Activated T-helper 9 cell treated with anti-CD3 and anti-CD28 coated beads, Interleukin-2, amount 50 U/mL, for 16 hours (primary cell): Measurements from ENCODE around the gene DEFB123.
"Not testable (repeated sequence)": the region's sequence is repeated elsewhere in the genome, so short reads cannot be mapped to it uniquely, and the experiment has no call there.

Source experiments
- DNase-seq: peaks from one replicate; pipeline ENCODE4 v3.0.0-alpha.2; 2020; ENCODE audit warnings: low read depth

DEFB123 gene, protein sequence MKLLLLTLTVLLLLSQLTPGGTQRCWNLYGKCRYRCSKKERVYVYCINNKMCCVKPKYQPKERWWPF

DNA sequence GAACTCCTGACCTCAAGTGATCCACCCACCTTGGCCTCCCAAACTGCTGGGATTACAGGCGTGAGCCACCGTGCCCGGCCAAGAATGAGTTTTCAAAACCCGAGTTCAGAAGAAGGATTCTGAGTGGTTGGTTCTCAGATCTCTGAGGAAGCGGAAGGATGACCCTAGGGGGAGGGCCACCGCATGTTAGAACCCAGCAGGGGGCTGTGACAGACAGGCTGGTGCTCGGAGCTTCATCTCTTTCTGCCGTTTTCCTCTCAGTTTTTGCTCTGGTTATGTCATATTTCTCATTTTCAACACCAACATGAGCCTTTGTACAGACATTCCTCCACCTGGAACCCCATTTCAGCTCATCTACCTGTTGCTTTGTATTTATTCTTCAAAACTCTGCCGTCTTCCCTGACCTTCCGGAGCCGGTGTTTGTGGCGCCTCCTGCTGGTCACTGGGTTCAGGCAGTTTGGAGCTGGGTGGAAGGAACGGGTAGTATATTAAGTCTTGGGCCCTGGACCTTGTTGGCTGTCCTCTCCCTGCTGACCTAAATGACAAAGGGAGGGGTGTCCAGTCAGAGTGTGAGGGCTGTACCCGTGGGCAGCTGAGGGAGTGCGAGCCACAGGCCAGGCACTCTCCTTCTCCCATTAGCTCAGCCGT lies at the start of gene DEFB123:
DEFB123 (plus strand) TSS at position 621 of the 648 bp plus-strand sequence. CDS start 67 bp downstream, outside the sequence.
- no peak for DNase-seq

DNA sequence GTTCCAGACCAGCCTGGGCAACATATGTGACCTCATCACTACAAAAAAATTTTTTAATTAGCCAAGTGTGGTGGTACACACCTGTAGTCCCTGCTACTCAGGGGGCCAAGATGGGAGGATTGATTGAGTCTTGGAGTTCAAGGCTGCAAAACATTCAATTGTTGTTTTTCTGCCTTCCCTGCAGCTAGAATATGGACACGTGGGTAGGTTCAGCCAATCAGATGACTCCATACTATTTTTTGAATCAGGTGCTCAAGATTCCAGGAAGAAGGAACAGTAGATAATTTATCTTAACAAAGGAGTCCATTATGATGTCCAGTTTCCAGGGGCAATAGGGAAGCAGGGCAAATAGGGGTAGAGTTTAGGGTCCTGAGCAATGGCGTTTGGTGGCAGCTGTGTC lies 47.6 kb upstream of the DEFB123 start:
- DNase-seq = no peak

DNA sequence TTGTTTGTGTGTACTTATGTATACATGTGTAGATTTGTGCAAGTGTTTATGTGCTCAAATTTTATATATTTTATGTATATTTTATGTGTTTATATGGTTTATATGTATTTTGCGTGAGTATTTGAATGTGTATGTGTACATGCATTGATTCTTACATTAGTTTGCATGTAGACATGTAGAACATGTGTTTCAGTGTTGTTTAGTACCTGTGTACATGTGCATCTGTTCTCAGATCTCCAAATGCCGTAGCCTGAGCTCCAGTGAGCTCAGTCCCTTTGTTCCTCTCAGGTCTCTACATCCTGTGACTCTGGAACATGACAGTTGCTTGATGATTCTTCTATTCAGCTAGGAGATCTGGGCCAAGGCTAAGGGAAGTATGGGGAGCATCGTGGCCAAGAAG lies 45.5 kb upstream of the DEFB123 start:
- DNase-seq = no peak

GRCh38 chr20:31403886-31404285 lies 36.5 kb upstream of the DEFB123 start:
- DNase-seq = no peak

GRCh38 chr20:31406115-31406514 lies 34.3 kb upstream of the DEFB123 start, which contains the start of gene DEFB121:
DEFB121 (minus strand) TSS chr20:31406215; CDS start chr20:31406152, 63 bp downstream.
- DNase-seq = no peak

- no peak for DNase-seq
Measured at GRCh38 chr20:31410011-31410410, 30.4 kb upstream of the DEFB123 start.

DNA sequence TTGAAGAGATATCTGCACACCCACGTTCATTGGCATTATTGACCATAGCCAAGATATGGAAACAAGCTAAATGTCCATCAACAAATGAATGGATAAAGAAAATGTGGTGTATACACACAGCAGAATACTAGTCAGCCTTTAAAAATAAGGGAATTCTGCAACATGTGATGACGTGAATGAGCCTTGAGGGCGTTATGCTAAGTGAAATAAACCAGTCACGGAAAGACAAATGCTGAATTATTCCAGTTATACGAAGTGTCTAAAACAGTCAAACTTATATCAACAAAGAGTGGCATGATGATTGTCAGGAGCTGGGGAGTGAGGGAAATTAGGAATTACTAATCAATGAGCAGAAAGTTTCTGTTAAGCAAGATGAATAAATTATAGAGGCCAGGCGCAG lies 26.1 kb upstream of the DEFB123 start:
- DNase-seq = no peak

- no peak for DNase-seq
Measured at GRCh38 chr20:31415653-31416052, 24.8 kb upstream of the DEFB123 start.

DNA sequence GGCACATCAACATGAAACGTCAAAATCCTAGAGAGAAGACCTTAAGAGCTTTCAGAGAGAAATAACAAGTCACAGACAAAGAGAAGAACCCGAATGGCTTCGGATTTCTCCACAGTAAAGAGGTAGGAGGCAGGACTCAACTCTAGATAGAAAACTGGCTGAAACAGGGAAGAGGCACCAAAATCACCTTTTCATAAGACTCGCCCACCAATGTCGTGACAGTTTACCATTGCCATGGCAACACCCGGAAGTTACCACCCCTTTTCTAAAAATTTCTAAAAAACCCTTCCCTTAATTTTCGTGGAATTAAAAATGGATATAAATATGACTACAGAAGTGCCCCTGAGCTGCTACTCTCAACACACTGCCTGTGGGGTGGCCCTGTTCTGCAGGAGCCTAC lies 22.1 kb upstream of the DEFB123 start:
- DNase-seq = no peak

GRCh38 chr20:31425797-31426196 lies 14.6 kb upstream of the DEFB123 start:
- no peak for DNase-seq

- not testable (repeated sequence) for DNase-seq
Measured at GRCh38 chr20:31426891-31427551, 13.4 kb upstream of the DEFB123 start.

DNA sequence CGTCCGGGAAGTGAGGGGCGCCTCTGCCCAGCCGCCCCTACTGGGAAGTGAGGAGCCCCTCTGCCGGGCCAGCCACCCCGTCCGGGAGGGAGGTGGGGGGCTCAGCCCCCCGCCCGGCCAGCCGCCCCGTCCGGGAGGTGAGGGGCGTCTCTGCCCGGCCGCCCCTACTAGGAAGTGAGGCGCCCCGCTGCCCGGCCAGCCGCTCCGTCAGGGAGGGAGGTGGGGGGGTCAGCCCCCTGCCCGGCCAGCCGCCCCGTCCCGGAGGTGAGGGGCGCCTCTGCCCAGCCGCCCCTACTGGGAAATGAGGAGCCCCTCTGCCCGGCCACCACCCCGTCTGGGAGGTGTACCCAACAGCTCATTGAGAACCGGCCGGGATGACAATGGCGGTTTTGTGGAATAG lies 12.9 kb upstream of the DEFB123 start:
- DNase-seq = not testable (repeated sequence)

DNA sequence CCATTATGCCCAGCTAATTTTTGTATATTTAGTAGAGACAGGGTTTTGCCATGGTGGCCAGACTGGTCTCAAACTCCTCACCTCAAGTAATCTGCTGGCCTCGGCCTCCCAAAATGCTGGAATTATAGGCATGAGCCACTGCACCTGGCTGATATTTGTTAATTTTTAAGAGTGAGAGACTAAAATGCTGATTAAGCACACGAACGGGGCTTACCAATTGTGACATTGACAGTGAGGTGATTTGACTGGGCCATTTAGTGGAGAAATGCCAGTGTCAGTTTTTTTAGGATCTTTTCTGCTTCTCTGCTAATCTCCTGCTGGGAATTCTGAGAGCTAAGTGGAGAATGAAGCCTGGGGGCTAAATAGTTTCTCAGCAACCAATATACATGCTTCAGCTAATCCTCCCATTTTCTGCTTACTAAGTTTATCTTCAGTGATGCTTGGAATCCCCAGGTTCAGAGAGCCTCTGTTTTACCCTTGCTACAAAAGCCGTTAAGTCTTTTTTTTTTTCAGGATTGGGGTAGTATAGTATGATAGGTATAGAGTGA lies 9.8 kb upstream of the DEFB123 start:
- DNase-seq = no peak

- no peak for DNase-seq
Measured at GRCh38 chr20:31446084-31446819, 5.8 kb downstream of the DEFB123 start.

DNA sequence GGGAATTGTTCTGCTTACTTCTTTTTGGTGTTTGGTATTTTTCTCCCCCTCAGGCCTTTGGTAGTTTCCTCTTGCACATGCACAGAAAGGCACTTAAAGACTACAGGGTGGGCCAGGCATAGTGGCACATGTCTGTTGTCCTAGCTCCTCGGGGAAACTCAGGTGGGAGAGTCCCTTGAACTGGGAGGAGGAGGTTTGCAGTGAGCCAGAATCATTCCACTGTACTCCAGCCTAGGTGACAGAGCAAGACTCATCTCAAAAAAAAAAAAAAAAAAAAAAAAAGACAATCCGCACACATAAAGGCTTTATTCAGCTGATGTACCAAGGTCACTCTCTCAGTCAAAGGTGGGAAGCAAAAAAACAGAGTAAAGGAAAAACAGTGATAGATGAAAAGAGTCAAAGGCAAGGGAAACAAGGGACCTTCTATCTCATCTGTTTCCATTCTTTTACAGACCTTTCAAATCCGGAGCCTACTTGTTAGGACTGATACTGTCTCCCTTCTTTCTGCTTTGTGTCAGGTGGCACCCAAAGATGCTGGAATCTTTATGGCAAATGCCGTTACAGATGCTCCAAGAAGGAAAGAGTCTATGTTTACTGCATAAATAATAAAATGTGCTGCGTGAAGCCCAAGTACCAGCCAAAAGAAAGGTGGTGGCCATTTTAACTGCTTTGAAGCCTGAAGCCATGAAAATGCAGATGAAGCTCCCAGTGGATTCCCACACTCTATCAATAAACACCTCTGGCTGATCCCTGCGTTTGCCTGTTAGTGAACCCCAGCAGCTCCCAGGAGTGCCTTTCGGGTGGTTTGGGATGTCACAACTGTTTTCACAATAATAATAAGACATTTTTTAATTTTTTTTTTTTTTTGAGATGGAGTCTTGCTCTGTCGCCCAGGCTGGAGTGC lies 9.3 kb downstream of the DEFB123 start:
- no peak for DNase-seq

- no peak for DNase-seq
Measured at GRCh38 chr20:31452575-31452974, 12.1 kb downstream of the DEFB123 start.

DNA sequence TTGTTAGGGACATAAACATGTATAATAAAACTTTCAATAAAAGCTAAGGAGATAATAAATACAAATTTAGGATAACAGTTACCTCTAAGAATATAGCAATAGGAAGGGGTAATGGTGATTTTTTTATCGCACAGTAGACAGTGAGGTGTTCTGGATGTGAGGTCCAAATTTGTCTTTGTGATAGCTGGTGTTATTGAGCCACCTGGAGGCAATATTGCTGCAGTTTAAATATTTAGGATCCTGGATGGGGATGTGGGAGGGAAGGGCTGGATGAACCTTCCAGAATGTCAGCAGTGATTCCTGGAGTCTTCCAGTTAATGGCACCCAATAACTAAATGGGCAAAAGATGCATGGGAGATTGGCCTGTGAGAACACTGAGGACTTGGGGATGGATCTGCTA lies 13.9 kb downstream of the DEFB123 start:
- no peak for DNase-seq

- not testable (repeated sequence) for DNase-seq
Measured at GRCh38 chr20:31470946-31471345, 30.5 kb downstream of the DEFB123 start.

- no peak for DNase-seq
Measured at GRCh38 chr20:31472395-31473330, 32.2 kb downstream of the DEFB123 start.

DNA sequence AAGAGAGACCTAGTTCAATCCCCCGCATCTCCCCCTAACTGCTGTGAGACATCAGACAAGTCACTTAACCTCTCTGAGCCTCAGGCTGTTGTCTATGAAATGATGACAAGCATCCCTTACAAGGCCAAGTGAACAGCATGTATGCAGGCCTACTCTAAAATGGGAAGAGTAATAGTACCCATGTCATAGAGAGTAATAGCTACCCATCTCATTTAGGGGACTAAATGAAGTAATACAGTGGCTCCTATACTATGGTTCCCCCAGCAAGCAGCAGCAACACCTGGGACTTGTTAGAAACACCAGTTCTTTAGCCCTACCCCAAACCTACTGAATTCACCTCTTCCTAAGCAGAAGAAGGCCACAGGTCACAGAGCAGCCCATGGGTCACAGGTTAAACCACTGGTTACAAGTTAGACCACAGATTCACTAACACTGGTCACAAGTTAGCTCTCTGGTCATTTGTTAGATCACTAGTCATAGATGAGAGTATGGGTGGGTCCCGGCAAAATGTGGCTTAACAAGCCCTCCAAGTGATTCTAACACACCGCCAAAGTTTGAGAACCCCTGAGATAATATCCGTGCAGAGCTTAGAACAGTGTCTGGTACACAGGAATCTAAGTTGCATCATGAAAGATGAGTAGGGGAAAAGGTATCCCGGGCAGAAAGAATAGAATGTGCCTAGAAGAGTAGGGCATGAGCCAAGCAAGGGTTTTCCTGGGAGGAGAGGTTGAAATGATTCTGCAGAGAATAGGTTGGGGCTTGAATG lies 33.1 kb downstream of the DEFB123 start:
- DNase-seq = no peak
